ENCODE measurements around the gene ZNF606. TPM values are rescaled to one million over a fixed set of nuclear protein-coding genes. Genes with fewer than 3 reads are reported as not detected.

ZNF606 gene
- total and polyA plus RNA-seq, 2 donors (not counting 3 experiments of a cell fraction or from before 2014, with no cell fraction given) = 4.6 to 10.8 TPM

GRCh38 chr19:58022283-58022660 lies 19.7 kb upstream of the ZNF606 start:
- dilution Hi-C loops (cut with MboI; ENCODE audit: extremely low pct_ligation_motif_present, low sequenced_read_pairs) (no loop called here), intact Hi-C loops (cut with micrococcal nuclease) (loop anchor here (2.0 kb wide), 1 partner anchor 133 kb away; no protein-coding TSS in a partner anchor)
- no peaks in the 10 kb centered on the region for H3K9me1 ChIP-seq (replicated peaks; ENCODE audit: control insufficient read depth, extremely low read depth, insufficient read depth, low read length)
- no peaks in the 10 kb centered on the region for H3K79me2 ChIP-seq (ENCODE audit: control insufficient read depth, insufficient read depth, low read length)
- no peak overlapping the region for H3K4me2 ChIP-seq (ENCODE audit: insufficient read depth, low read length)
- ChIA-PET CTCF (no interaction called here), POLR2A (no interaction called here)
- no peak overlapping the region for H2AFZ ChIP-seq (ENCODE audit: low read depth, low read length)
- H3K9ac ChIP-seq (replicated peaks; ENCODE audit: extremely low read depth, insufficient read depth, low read length) = no peak overlapping the region
- H4K20me1 ChIP-seq (replicated peaks; ENCODE audit: control insufficient read depth, extremely low read depth, insufficient read depth, low read length) = no peaks in the 10 kb centered on the region
- H3K4me1 ChIP-seq (ENCODE audit: control insufficient read depth, extremely low read depth, insufficient read depth, low read length) = no peaks in the 10 kb centered on the region
- TF ChIP-seq, protein P1, sequence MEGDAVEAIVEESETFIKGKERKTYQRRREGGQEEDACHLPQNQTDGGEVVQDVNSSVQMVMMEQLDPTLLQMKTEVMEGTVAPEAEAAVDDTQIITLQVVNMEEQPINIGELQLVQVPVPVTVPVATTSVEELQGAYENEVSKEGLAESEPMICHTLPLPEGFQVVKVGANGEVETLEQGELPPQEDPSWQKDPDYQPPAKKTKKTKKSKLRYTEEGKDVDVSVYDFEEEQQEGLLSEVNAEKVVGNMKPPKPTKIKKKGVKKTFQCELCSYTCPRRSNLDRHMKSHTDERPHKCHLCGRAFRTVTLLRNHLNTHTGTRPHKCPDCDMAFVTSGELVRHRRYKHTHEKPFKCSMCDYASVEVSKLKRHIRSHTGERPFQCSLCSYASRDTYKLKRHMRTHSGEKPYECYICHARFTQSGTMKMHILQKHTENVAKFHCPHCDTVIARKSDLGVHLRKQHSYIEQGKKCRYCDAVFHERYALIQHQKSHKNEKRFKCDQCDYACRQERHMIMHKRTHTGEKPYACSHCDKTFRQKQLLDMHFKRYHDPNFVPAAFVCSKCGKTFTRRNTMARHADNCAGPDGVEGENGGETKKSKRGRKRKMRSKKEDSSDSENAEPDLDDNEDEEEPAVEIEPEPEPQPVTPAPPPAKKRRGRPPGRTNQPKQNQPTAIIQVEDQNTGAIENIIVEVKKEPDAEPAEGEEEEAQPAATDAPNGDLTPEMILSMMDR (IDR thresholded peaks at IDR 0.05; ENCODE audit: extremely low read depth in 1 of 2, insufficient read depth in 1 of 2, low read depth in 1 of 2, low read length in 2 of 2) = no peak
- TF ChIP-seq MYC (IDR thresholded peaks at IDR 0.05; ENCODE audit: low read depth, low read length) = no peak
- TF ChIP-seq POLR2A (IDR thresholded peaks at IDR 0.05; ENCODE audit: low read depth, low read length) = no peak
- TF ChIP-seq, protein P2, sequence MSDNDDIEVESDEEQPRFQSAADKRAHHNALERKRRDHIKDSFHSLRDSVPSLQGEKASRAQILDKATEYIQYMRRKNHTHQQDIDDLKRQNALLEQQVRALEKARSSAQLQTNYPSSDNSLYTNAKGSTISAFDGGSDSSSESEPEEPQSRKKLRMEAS (IDR thresholded peaks at IDR 0.05; ENCODE audit: insufficient read depth, insufficient read length) = no peak
- no peak for TF ChIP-seq GATA2 (IDR thresholded peaks at IDR 0.05; ENCODE audit: insufficient read depth, insufficient read length, low read depth, low read length)
- TF ChIP-seq JUN (IDR thresholded peaks at IDR 0.05; ENCODE audit: borderline replicate concordance, insufficient read depth, insufficient read length, low read depth) = no peak
- no peak for TF ChIP-seq POLR2AphosphoS5 (IDR thresholded peaks at IDR 0.05; ENCODE audit: insufficient read depth, low read depth, low read length)
- TF ChIP-seq FOS (IDR thresholded peaks at IDR 0.05; ENCODE audit: borderline replicate concordance, insufficient read depth, low read length) = no peak
- TF ChIP-seq EZH2 (IDR thresholded peaks at IDR 0.05; ENCODE audit: borderline replicate concordance, low read depth, low read length, severe bottlenecking) = no peak
- H3K4me3 ChIP-seq (replicated peaks in 1 of 3; ENCODE audit: insufficient read depth in 1 of 3, low read depth in 1 of 3, low read length in 3 of 3) = no peak overlapping the region
- DNase-seq (ENCODE audit: low read depth, low spot score) = no peak
- no peak for FAIRE-seq
- H3K36me3 ChIP-seq (ENCODE audit: control insufficient read depth in 2 of 2, extremely low read depth in 1 of 2, insufficient read depth in 2 of 2, low read length in 2 of 2) = no peaks in the 10 kb centered on the region
- BruUV-seq (replicated peaks) = no TSS peak
- no peak overlapping the region for H3K27ac ChIP-seq (ENCODE audit: insufficient read depth, low read depth, low read length)
- peaks cover 1% of the 10 kb centered on the region for H3K9me3 ChIP-seq (replicated peaks; ENCODE audit: control insufficient read depth, insufficient read depth, low read length)
- no peaks in the 10 kb centered on the region for H3K27me3 ChIP-seq (ENCODE audit: control insufficient read depth in 2 of 2, insufficient read depth in 2 of 2, low read length in 2 of 2)
